Neural crest cell (in vitro differentiated cells): ENCODE data around the gene FAM221B. TPM values are rescaled to one million over a fixed set of nuclear protein-coding genes. Genes with fewer than 3 reads are reported as not detected.

Experiments
- DNase-seq: peaks from one replicate; pipeline ENCODE4 v3.0.0; 2021; ENCODE audit warnings: low read depth, mixed read lengths, low spot score
- H3K27ac Mint-ChIP-seq: one replicate; pipeline ENCODE4 v1.8.0; 2021; ENCODE audit warnings: mild to moderate bottlenecking, mixed read lengths; ENCODE audit not compliant: unreplicated experiment
- H3K27me3 Mint-ChIP-seq: 2 replicates; pipeline ENCODE4 v1.8.0; 2021; ENCODE audit warnings: low read depth, mild to moderate bottlenecking, mixed read lengths
- H3K36me3 Mint-ChIP-seq: 2 replicates; pipeline ENCODE4 v1.8.0; 2021; ENCODE audit warnings: low read depth, mild to moderate bottlenecking, mixed read lengths
- H3K4me1 Mint-ChIP-seq: 2 replicates; pipeline ENCODE4 v1.8.0; 2021; ENCODE audit warnings: mixed read lengths
- H3K4me3 Mint-ChIP-seq: one replicate; pipeline ENCODE4 v1.8.0; 2021; ENCODE audit warnings: mild to moderate bottlenecking, mixed read lengths
- H3K9me3 Mint-ChIP-seq: 2 replicates; pipeline ENCODE4 v1.8.0; 2021; ENCODE audit warnings: mixed read lengths
- total RNA-seq: library from RNA; stranded (reverse); gene quantifications from 2 replicates; pipeline ENCODE4 v1.2.1, GENCODE V29; 2021
- TF ChIP-seq, protein P1 (sequence below): fragments of 200-600 bp; sonication (generic); conservative IDR thresholded peaks from 2 replicates; pipeline ENCODE4 v1.5.0; 2021; ENCODE audit warnings: antibody characterized with exemption, mild to moderate bottlenecking

The FAM221B gene
- total RNA-seq, 1 donor from 2014 or later: 0.19 TPM

DNA sequence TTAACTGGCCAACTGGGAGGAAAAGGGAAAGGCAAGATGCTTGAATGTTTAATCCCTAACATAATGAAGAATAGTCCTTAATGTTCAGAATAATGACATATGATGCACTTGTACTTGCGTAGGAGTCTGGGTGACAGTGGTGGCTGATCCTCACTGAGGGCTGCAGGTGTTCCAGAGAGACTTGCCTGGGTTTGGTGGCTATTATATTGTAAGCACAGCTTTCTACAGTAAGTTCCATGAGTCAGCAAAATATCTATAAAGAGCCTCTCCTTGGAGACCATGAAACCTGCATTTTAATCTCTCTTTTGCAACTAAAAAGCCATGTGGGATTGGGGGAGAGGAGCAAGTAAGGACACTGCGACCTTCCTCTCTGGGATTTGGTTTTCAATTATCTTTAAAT lies 39.0 kb downstream of the FAM221B start:
- Mint-ChIP-seq H3K4me3 (no peak overlapping the region), H3K36me3 (no peaks in the 10 kb centered on the region), H3K27ac (no peak overlapping the region), H3K9me3 (no peaks in the 10 kb centered on the region), H3K4me1 (peaks cover 19% of the 10 kb centered on the region), H3K27me3 (no peaks in the 10 kb centered on the region)
- DNase-seq: no peak
- TF ChIP-seq, protein P1, sequence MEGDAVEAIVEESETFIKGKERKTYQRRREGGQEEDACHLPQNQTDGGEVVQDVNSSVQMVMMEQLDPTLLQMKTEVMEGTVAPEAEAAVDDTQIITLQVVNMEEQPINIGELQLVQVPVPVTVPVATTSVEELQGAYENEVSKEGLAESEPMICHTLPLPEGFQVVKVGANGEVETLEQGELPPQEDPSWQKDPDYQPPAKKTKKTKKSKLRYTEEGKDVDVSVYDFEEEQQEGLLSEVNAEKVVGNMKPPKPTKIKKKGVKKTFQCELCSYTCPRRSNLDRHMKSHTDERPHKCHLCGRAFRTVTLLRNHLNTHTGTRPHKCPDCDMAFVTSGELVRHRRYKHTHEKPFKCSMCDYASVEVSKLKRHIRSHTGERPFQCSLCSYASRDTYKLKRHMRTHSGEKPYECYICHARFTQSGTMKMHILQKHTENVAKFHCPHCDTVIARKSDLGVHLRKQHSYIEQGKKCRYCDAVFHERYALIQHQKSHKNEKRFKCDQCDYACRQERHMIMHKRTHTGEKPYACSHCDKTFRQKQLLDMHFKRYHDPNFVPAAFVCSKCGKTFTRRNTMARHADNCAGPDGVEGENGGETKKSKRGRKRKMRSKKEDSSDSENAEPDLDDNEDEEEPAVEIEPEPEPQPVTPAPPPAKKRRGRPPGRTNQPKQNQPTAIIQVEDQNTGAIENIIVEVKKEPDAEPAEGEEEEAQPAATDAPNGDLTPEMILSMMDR: no peak

DNA sequence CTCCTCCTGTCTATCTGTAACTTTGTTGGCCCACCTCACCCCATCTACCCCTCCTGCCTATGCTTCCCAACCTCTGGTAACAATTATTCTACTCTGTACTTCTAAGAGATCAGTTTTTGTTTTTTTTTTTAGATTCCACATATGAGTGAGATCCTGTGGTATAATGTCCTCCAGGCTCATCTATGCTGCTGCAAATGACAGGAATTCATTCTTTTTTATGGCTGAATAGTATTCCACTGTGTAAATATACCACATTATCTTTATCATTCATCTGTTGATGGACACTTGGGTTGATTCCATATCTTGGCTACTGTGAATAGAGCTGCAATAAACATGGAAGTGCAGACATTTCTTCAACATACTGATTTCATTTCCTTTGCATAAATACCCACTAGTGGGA lies 45.1 kb downstream of the FAM221B start:
- H3K27me3 Mint-ChIP-seq: no peaks in the 10 kb centered on the region
- no peak overlapping the region for H3K4me3 Mint-ChIP-seq
- TF ChIP-seq, protein P1: no peak
- no peaks in the 10 kb centered on the region for H3K4me1 Mint-ChIP-seq
- H3K27ac Mint-ChIP-seq: no peak overlapping the region
- H3K9me3 Mint-ChIP-seq: no peaks in the 10 kb centered on the region
- peaks cover 11% of the 10 kb centered on the region for H3K36me3 Mint-ChIP-seq
- no peak for DNase-seq

DNA sequence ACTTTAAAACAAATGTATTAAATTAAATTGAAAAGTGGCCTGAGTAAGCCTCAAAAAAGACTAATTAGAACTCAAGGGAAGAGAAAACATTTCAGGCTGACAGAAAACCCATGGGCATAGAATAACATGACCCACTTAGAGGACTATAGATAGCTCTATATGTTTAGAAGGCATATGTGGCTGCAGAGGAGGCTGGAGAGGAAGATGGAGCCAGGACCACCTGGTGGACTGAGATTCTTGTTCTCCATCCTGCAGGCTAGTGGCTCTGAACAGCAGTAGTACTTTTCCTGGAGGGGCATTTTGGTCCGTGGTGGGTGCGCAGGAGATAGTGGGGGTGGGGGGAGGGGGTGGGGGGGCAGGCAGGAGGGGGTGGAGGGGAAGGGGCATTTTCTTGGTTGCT lies 47.5 kb downstream of the FAM221B start:
- TF ChIP-seq, protein P1: no peak
- Mint-ChIP-seq H3K27me3 (no peaks in the 10 kb centered on the region), H3K4me3 (no peak overlapping the region), H3K36me3 (peaks cover 11% of the 10 kb centered on the region), H3K9me3 (no peaks in the 10 kb centered on the region), H3K4me1 (peaks cover 2% of the 10 kb centered on the region), H3K27ac (no peak overlapping the region)
- no peak for DNase-seq

DNA sequence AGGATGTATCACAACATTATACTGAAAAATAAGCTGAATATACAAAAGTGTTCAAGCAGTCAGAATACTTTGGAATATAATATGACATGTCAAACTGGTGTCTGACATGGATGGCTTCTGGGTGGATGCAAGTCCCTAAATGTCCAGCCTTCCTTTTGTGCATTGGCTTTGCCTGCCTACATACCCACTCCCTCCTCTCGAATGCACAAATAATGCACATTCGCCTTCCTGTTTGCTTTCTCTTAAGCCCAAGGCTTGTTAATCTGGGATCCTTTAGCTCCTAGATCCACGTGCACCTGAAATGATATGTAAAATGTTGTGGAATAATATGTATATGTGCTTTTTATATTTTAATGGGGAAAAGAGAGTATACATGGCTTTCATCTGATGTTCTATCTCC lies 50.0 kb downstream of the FAM221B start:
- DNase-seq: no peak
- TF ChIP-seq, protein P1: no peak
- no peak overlapping the region for H3K4me3 Mint-ChIP-seq
- H3K9me3 Mint-ChIP-seq: no peaks in the 10 kb centered on the region
- H3K36me3 Mint-ChIP-seq: peaks cover 3% of the 10 kb centered on the region
- no peak overlapping the region for H3K27ac Mint-ChIP-seq
- H3K27me3 Mint-ChIP-seq: no peaks in the 10 kb centered on the region
- peaks cover 15% of the 10 kb centered on the region for H3K4me1 Mint-ChIP-seq

DNA sequence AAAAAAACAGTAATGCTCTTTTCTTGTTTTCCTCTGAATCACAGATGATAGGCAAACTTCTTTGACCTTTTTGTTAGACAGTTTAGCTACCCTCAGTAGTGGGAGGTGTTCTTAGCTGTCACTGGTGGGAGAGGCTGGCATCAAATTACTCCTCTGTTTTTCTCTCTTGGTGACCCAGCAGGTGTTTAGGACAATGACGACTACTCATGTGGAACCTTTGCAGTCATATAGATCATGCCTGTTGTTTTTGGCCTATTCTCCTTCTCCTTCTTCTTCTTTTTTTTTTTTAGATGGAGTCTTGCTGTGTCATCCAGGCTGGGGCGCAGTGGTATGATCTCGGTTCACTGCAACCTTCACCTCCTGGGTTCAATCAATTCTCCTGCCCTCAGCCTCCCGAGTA lies 52.5 kb downstream of the FAM221B start:
- Mint-ChIP-seq H3K27me3 (no peaks in the 10 kb centered on the region), H3K4me1 (peaks cover 15% of the 10 kb centered on the region), H3K27ac (no peak overlapping the region), H3K36me3 (no peaks in the 10 kb centered on the region), H3K9me3 (no peaks in the 10 kb centered on the region), H3K4me3 (no peak overlapping the region)
- TF ChIP-seq, protein P1: no peak
- DNase-seq: no peak
